SK-MEL-5 (cell line): ENCODE results near the gene INPP5A. TPM values are rescaled to one million over a fixed set of nuclear protein-coding genes. Genes with fewer than 3 reads are reported as not detected.

Source experiments
- DNase-seq: peaks from one replicate; pipeline ENCODE4 v3.0.0-alpha.2; 2016; ENCODE audit warnings: low read depth, low spot score
- in situ Hi-C: cut with HindIII; loops from 2 replicates; pipeline ENCODE4 v1.10.0; 2016; ENCODE audit warnings: low sequenced_read_pairs, high pct_unique_total_duplicates, low pct_unique_long_range_greater_than_20kb
- total RNA-seq: library from RNA; depleted of rRNA; stranded (reverse); fragments of >200 nt; shearing (Covaris generic); gene quantifications from 2 replicates; pipeline ENCODE4 v1.2.3, GENCODE V29; 2014; rRNA removed

INPP5A gene
- total RNA-seq, 1 experiment from 2014 or later: 11.1 TPM

DNA sequence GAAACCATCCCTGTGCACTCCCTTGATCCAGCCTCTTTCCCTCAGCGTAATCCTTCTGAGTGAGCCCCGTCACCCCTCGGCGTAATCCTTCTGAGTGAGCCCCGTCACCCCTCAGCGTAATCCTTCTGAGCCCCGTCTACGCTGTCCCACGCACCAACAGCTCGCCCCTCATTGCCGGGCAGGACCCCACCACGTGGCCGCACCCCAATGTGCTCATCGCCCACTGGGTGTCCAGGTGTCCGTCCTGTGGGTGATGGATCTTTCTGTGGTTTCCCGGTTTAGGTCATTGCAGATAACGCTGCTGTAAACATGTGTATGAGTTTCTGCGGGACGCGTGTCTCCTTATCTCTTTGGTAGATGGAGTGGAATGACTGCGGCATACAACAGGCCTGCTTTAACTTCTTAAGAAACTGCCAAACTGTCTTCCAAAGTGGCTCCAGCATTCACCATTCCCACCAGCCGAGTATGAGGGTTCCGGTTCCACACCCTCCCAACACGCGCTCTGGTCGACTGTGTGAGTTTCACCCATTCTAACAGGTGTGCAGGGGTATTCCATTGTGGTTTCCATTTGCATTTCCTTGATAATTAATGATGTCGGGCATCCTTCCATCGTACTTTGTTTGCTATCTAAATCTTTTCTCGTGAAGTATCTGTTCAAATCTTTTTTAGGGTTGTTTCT lies 290.4 kb downstream of the INPP5A start:
- in situ Hi-C loops: no loop called here

DNA sequence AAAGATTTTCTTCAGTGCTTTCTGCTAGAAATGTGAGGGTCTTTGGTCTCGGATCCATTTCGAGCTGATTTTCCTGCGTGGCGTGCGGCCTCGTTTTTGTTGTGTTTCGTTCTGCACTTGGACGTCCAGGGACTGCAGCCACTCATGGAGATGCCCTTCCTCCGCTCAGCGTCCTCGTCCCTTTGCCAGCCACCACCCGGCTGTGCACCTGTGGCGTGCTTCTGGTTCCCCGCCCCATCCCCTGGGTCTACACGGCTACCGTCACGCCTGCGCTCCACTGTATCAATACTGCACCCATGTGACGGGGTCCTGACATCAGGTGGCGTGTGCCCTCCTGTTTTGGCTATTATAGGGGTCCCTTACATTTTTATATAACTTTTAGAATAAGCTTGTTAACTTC lies 291.1 kb downstream of the INPP5A start:
- in situ Hi-C loops: no loop called here
- DNase-seq: no peak

More for the DNA sequence above, 290.4 kb downstream of the INPP5A start:
- DNase-seq: no peak

DNA sequence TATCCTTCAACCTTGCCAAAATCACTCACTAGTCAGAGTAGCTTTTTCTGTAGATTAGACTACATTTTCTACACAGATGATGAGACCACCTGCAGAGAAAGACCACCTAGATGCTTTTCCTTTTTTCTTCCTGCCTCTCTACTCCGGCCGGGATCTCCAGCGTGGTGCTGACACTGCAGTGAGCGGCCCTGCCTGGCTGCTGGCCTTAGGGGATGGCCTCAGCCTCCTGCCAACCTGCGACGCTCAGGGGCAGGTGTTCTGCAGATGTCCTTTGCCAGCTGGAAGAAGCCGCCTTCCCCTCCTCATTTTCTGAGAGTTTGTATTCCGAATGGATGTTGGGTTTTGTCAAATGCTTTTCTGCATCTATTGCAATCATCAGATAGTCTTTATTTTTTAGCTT lies 291.8 kb downstream of the INPP5A start:
- in situ Hi-C loops: no loop called here

DNA sequence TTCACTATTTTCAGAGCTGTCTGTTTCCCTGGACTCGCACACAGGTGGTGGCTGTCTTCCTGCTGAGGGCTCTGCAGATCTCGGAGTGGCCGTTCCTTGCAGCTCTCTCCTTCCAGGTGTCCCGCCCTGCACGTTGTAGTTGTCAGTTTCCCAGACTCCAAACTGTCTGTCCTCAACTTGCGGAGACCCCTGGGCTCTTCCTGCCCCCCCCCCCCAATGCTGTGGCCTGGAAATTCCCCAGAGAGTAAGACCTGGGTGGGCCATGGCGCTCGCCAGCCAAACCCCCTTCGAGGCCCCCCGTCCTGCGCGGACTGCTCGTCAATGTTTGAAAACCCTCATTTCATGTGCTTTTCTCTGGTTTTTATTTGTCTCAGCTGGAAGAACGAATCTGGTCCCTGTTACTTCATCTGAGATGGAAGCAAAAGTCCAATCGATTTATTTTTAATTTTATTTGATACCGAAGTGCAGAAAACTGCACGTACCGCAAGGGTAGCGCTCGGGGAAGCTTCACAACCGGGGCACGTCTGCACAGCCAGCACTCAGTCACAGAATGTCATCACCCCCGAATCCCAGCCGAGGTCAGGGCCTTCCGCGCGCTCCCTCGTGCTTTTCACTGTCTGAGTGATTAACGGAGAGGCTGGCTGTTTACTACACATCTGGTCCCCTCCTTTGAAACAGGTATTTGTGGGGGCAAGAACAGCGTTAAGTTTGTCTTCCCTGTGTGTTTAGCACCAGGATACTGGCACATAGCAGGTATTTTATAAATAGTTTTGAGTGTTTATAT lies 294.8 kb downstream of the INPP5A start:
- in situ Hi-C loops: no loop called here
- no peak for DNase-seq

More for the DNA sequence above, 291.8 kb downstream of the INPP5A start:
- no peak for DNase-seq

Other genes with a start within 250 kb of the INPP5A start
- 6.6 and 7.6 TPM in 2 replicates for gene STK32C, start 229.8 kb upstream of the INPP5A start, total RNA-seq
- gene LRRC27, start 205.6 kb upstream of the INPP5A start, total RNA-seq: 2.0 and 5.1 TPM in 2 replicates
- gene PWWP2B, start 140.6 kb upstream of the INPP5A start, total RNA-seq: 6.4 and 7.6 TPM in 2 replicates
- gene NKX6-2, start 248.4 kb downstream of the INPP5A start, total RNA-seq: not detected in 2 replicates